Measurements from ENCODE around the gene KPTN. TPM values are rescaled to one million over a fixed set of nuclear protein-coding genes. Genes with fewer than 3 reads are reported as not detected.

Gene KPTN
- total RNA-seq, 1 experiment from 2014 or later, result 22.8 TPM

- Mint-ChIP-seq H3K27me3 (ENCODE audit: unreplicated experiment) (no peaks in the 10 kb centered on the region), H3K36me3 (ENCODE audit: insufficient read depth, unreplicated experiment) (peaks cover 49% of the 10 kb centered on the region), H3K27ac (ENCODE audit: unreplicated experiment) (no peak overlapping the region), H3K4me3 (ENCODE audit: low read depth, unreplicated experiment) (no peak overlapping the region), H3K9me3 (ENCODE audit: low read depth, unreplicated experiment) (no peaks in the 10 kb centered on the region), H3K4me1 (ENCODE audit: low read depth, unreplicated experiment) (peaks cover 27% of the 10 kb centered on the region)
- no TSS peak for BruUV-seq (replicated peaks)
- CTCF ChIA-PET, result no interaction called here
- TF ChIP-seq CTCF (IDR thresholded peaks at IDR 0.05; ENCODE audit: unreplicated experiment), result no peak
- DNase-seq, result no peak
- intact Hi-C loops (cut with micrococcal nuclease; ENCODE audit: unreplicated experiment), result loop anchor here (5.0 kb wide), 1 partner anchor 96 kb away; the partner anchor contains the start of gene BICRA
Measured at GRCh38 chr19:47511128-47511517, 27.1 kb upstream of the KPTN start.

GRCh38 chr19:47510516-47511127 is 26.6 kb upstream of the KPTN start:
- Mint-ChIP-seq H3K4me1 (ENCODE audit: low read depth, unreplicated experiment) (peaks cover 27% of the 10 kb centered on the region), H3K4me3 (ENCODE audit: low read depth, unreplicated experiment) (no peak overlapping the region), H3K27me3 (ENCODE audit: unreplicated experiment) (no peaks in the 10 kb centered on the region), H3K36me3 (ENCODE audit: insufficient read depth, unreplicated experiment) (peaks cover 46% of the 10 kb centered on the region), H3K9me3 (ENCODE audit: low read depth, unreplicated experiment) (no peaks in the 10 kb centered on the region), H3K27ac (ENCODE audit: unreplicated experiment) (no peak overlapping the region)
- intact Hi-C loops (cut with micrococcal nuclease; ENCODE audit: unreplicated experiment), result loop anchor here (5.0 kb wide), 1 partner anchor 97 kb away; the partner anchor contains the start of gene BICRA
- no TSS peak for BruUV-seq (replicated peaks)
- TF ChIP-seq CTCF (IDR thresholded peaks at IDR 0.05; ENCODE audit: unreplicated experiment), result no peak
- CTCF ChIA-PET, result interaction anchor here (1.1 kb wide), 1 partner anchor 27 kb away, joined by 5 read pairs; the partner anchor contains the start of gene KPTN
- DNase-seq, result no peak

GRCh38 chr19:47509973-47510372 is 26.0 kb upstream of the KPTN start:
- CTCF ChIA-PET, result interaction anchor here (1.1 kb wide), 1 partner anchor 26 kb away, joined by 5 read pairs; the partner anchor contains the start of gene KPTN
- no peak for TF ChIP-seq CTCF (IDR thresholded peaks at IDR 0.05; ENCODE audit: unreplicated experiment)
- BruUV-seq (replicated peaks), result no TSS peak
- intact Hi-C loops (cut with micrococcal nuclease; ENCODE audit: unreplicated experiment), result loop anchor here (5.0 kb wide), 1 partner anchor 97 kb away; the partner anchor contains the start of gene BICRA
- Mint-ChIP-seq H3K27me3 (ENCODE audit: unreplicated experiment) (no peaks in the 10 kb centered on the region), H3K4me3 (ENCODE audit: low read depth, unreplicated experiment) (no peak overlapping the region), H3K27ac (ENCODE audit: unreplicated experiment) (no peak overlapping the region), H3K4me1 (ENCODE audit: low read depth, unreplicated experiment) (peaks cover 27% of the 10 kb centered on the region), H3K36me3 (ENCODE audit: insufficient read depth, unreplicated experiment) (peaks cover 39% of the 10 kb centered on the region), H3K9me3 (ENCODE audit: low read depth, unreplicated experiment) (no peaks in the 10 kb centered on the region)
- DNase-seq, result no peak

GRCh38 chr19:47509170-47509847 is 25.3 kb upstream of the KPTN start:
- H3K36me3 Mint-ChIP-seq (ENCODE audit: insufficient read depth, unreplicated experiment), result peaks cover 33% of the 10 kb centered on the region
- intact Hi-C loops (cut with micrococcal nuclease; ENCODE audit: unreplicated experiment), result no loop called here
- H3K4me3 Mint-ChIP-seq (ENCODE audit: low read depth, unreplicated experiment), result no peak overlapping the region
- H3K27me3 Mint-ChIP-seq (ENCODE audit: unreplicated experiment), result no peaks in the 10 kb centered on the region
- no peak overlapping the region for H3K27ac Mint-ChIP-seq (ENCODE audit: unreplicated experiment)
- no peak for TF ChIP-seq CTCF (IDR thresholded peaks at IDR 0.05; ENCODE audit: unreplicated experiment)
- CTCF ChIA-PET, result interaction anchor here (0.6 to 1.1 kb wide), 2 partner anchors 25 to 267 kb away, joined by 5 to 8 read pairs; partner anchors contain the start of gene KPTN
- no TSS peak for BruUV-seq (replicated peaks)
- no peak for DNase-seq
- H3K9me3 Mint-ChIP-seq (ENCODE audit: low read depth, unreplicated experiment), result no peaks in the 10 kb centered on the region
- peaks cover 27% of the 10 kb centered on the region for H3K4me1 Mint-ChIP-seq (ENCODE audit: low read depth, unreplicated experiment)

Measured in Calu3 (cell line).